ENCODE results near the gene INF2.

Gene INF2

DNA sequence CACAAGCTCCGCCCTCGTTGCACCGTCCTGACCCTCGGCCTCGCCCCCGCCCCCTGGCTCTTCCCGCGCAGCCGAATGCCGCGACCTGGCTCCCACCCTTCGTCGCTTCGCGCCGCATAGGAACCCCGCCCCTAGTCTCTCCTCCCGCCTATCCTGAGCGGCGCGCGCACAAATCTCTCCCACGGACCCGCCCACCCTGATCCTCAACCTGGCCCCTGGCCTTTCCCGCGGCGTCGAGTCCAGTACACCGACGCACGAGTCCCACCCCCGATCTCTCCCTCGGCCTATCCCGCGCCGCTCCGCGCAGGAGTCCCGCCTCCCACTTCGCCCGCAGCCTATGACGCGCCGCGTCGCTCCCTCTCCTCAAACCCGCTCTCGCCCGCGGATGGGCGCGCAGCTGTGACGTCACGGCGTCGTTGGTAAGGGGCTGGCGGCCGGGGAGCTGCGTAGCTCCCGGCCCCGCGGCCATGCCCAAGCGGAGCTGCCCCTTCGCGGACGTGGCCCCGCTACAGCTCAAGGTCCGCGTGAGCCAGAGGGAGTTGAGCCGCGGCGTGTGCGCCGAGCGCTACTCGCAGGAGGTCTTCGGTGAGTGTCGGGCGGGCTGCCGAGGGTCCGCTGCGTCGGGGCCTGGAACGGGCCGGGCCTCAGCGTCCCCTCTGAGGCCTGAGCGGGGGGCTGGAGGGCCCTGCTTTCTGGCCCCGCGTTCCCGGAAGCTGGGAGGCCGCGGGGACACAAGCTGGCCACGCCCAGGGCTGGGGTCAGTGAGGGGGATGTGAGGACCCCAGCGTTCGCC is 63.5 kb downstream of the INF2 start, which contains the start of gene SIVA1:
SIVA1 (plus strand) TSS at position 413 of the 793 bp plus-strand sequence; CDS start at position 468, 55 bp downstream.
- Histone ChIP-seq H3K4me3 (IDR thresholded peaks at IDR 0.05; ENCODE audit: insufficient read depth, low read depth, low read length) (no peak within 1 kb of the TSS), H3K36me3 (ENCODE audit: insufficient read depth) (no peaks in the 10 kb centered on the region), H3K27me3 (ENCODE audit: insufficient read depth, low read depth) (no peaks in the 10 kb centered on the region), H2AFZ (ENCODE audit: low read depth) (peak within 1 kb of the TSS; percentile 91), H3K27ac (peak within 1 kb of the TSS; percentile 45), H3K4me1 (ENCODE audit: low read depth, poor library complexity, severe bottlenecking) (peaks cover 7% of the 10 kb centered on the region), H4K20me1 (ENCODE audit: insufficient read depth) (no peaks in the 10 kb centered on the region), H3K9ac (peak within 1 kb of the TSS; percentile 83), H3K79me2 (ENCODE audit: insufficient read depth, low read depth) (peaks cover 17% of the 10 kb centered on the region; the same call in 1 of the 2 replicates), H3K4me2 (peak within 1 kb of the TSS; percentile 61)
- TF ChIP-seq, protein P1, sequence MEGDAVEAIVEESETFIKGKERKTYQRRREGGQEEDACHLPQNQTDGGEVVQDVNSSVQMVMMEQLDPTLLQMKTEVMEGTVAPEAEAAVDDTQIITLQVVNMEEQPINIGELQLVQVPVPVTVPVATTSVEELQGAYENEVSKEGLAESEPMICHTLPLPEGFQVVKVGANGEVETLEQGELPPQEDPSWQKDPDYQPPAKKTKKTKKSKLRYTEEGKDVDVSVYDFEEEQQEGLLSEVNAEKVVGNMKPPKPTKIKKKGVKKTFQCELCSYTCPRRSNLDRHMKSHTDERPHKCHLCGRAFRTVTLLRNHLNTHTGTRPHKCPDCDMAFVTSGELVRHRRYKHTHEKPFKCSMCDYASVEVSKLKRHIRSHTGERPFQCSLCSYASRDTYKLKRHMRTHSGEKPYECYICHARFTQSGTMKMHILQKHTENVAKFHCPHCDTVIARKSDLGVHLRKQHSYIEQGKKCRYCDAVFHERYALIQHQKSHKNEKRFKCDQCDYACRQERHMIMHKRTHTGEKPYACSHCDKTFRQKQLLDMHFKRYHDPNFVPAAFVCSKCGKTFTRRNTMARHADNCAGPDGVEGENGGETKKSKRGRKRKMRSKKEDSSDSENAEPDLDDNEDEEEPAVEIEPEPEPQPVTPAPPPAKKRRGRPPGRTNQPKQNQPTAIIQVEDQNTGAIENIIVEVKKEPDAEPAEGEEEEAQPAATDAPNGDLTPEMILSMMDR (conservative IDR thresholded peaks at IDR 0.05; ENCODE audit: low read depth, low read length): no peak

DNA sequence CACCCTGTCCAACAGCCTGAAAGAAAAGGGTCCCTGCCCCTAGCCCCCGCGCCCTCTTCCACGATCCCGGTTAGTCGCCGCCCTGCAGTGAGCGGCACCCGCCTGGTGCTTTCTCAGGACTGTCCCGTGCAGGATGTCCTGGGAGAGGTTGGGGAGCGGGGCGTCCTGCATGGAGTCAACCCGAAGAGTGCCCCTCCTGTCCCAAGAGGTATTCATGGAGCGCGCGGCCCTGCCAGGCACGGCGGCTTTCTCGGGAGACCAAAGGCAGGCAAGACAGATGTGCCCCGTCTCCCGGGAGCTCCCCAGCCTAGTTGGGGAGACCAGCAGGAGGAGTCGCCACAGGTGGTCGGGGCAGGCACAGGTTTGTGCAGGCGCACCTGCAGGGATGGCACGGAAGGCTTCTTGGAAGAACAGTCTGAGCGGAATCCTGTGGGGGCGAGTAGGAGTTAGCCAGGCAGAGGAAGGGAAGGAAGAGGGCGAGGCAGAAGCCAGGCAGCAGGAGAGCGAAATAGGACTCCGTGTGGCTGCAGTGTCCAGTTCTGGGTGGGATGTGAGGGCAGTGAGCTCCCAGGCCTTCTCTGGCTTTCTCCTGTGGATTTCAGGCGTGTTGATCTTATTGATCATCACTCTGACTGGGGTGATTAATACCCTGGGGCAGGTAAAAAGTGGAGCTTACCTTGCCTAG is 64.3 kb downstream of the INF2 start:
- Histone ChIP-seq H3K4me2 (peak overlapping the region; percentile 61), H2AFZ (ENCODE audit: low read depth) (no peak overlapping the region), H4K20me1 (ENCODE audit: insufficient read depth) (no peaks in the 10 kb centered on the region), H3K36me3 (ENCODE audit: insufficient read depth) (no peaks in the 10 kb centered on the region), H3K9ac (peak overlapping the region; percentile 83), H3K4me3 (IDR thresholded peaks at IDR 0.05; ENCODE audit: insufficient read depth, low read depth, low read length) (no peak overlapping the region), H3K4me1 (ENCODE audit: low read depth, poor library complexity, severe bottlenecking) (peaks cover 7% of the 10 kb centered on the region), H3K27me3 (ENCODE audit: insufficient read depth, low read depth) (no peaks in the 10 kb centered on the region), H3K79me2 (ENCODE audit: insufficient read depth, low read depth) (peaks cover 17% of the 10 kb centered on the region; the same call in 1 of the 2 replicates), H3K27ac (no peak overlapping the region)
- TF ChIP-seq, protein P1 (conservative IDR thresholded peaks at IDR 0.05; ENCODE audit: low read depth, low read length): no peak

DNA sequence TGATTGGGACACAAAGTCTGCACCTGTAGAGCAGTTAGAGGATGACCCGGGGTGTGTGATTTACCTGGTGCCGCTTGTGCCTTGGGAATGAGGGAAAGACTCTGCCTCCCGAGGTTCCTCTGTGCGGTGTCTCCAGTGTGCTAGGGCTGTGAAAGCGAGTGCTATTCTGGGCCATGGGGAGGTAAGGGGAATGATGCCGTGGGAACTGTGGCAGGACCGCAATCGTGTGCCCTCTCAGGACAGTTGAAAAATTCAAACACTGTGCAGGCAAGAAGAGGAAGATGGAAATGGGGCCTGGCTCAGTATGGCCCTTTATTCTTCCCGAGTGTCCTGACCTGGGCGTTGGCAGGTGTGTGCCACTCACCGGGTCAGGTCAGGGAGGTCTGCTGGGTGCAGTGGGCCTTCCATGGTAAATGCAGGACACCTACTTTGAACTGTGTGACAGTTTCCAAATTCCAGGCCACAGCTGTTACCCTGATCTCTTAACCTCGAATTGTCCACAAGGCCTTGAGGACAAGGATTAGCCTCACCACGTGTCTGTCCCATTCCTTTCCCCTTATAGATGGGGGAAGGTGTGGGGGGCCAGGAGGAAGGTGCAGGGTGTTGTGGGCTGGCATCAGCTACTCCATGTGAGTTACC is 64.9 kb downstream of the INF2 start:
- Histone ChIP-seq H3K4me3 (IDR thresholded peaks at IDR 0.05; ENCODE audit: insufficient read depth, low read depth, low read length) (no peak overlapping the region), H3K79me2 (ENCODE audit: insufficient read depth, low read depth) (peaks cover 17% of the 10 kb centered on the region; the same call in 1 of the 2 replicates), H3K36me3 (ENCODE audit: insufficient read depth) (no peaks in the 10 kb centered on the region), H3K4me2 (peak overlapping the region; percentile 61; the same call in 1 of the 2 replicates), H3K4me1 (ENCODE audit: low read depth, poor library complexity, severe bottlenecking) (peaks cover 7% of the 10 kb centered on the region), H4K20me1 (ENCODE audit: insufficient read depth) (no peaks in the 10 kb centered on the region), H3K9ac (no peak overlapping the region; the same call in 1 of the 2 replicates), H3K27me3 (ENCODE audit: insufficient read depth, low read depth) (no peaks in the 10 kb centered on the region), H3K27ac (no peak overlapping the region), H2AFZ (ENCODE audit: low read depth) (no peak overlapping the region)
- TF ChIP-seq, protein P1 (conservative IDR thresholded peaks at IDR 0.05; ENCODE audit: low read depth, low read length): no peak

DNA sequence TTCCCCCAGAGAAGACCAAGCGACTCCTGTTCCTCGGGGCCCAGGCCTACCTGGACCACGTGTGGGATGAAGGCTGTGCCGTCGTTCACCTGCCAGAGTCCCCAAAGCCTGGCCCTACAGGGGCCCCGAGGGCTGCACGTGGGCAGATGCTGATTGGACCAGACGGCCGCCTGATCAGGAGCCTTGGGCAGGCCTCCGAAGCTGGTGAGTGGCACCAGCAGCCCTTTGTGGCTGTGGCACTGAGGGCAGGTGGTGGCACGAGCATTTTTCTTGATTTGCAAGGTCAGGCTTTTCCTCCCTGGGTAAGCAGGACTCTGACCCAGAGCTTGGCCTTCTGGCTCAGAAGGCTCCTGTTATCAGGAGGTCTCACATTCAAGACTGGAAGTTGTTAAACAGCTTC is 66.2 kb downstream of the INF2 start:
- no peaks in the 10 kb centered on the region for H3K36me3 ChIP-seq (ENCODE audit: insufficient read depth)
- no peak overlapping the region for H3K9ac ChIP-seq
- H3K27ac ChIP-seq: no peak overlapping the region
- H3K4me2 ChIP-seq: no peak overlapping the region
- peaks cover 7% of the 10 kb centered on the region for H3K4me1 ChIP-seq (ENCODE audit: low read depth, poor library complexity, severe bottlenecking)
- TF ChIP-seq, protein P1 (conservative IDR thresholded peaks at IDR 0.05; ENCODE audit: low read depth, low read length): no peak
- no peak overlapping the region for H3K4me3 ChIP-seq (IDR thresholded peaks at IDR 0.05; ENCODE audit: insufficient read depth, low read depth, low read length)
- H3K79me2 ChIP-seq (ENCODE audit: insufficient read depth, low read depth): peaks cover 17% of the 10 kb centered on the region; the same call in 1 of the 2 replicates
- no peaks in the 10 kb centered on the region for H4K20me1 ChIP-seq (ENCODE audit: insufficient read depth)
- no peak overlapping the region for H2AFZ ChIP-seq (ENCODE audit: low read depth)
- H3K27me3 ChIP-seq (ENCODE audit: insufficient read depth, low read depth): no peaks in the 10 kb centered on the region
